AG20443 (cell line): Measurements from ENCODE around the gene PDZK1IP1.
A peak's percentile ranks its signal among the peaks of the same experiment; 100 is the strongest.
"Not testable (repeated sequence)": the region's sequence is repeated elsewhere in the genome, so short reads cannot be mapped to it uniquely, and the experiment has no call there.

Experiments
- DNase-seq: peaks from one replicate; pipeline ENCODE4 v3.0.0; 2012; ENCODE audit warnings: low spot score, mixed read lengths

The PDZK1IP1 gene

DNA sequence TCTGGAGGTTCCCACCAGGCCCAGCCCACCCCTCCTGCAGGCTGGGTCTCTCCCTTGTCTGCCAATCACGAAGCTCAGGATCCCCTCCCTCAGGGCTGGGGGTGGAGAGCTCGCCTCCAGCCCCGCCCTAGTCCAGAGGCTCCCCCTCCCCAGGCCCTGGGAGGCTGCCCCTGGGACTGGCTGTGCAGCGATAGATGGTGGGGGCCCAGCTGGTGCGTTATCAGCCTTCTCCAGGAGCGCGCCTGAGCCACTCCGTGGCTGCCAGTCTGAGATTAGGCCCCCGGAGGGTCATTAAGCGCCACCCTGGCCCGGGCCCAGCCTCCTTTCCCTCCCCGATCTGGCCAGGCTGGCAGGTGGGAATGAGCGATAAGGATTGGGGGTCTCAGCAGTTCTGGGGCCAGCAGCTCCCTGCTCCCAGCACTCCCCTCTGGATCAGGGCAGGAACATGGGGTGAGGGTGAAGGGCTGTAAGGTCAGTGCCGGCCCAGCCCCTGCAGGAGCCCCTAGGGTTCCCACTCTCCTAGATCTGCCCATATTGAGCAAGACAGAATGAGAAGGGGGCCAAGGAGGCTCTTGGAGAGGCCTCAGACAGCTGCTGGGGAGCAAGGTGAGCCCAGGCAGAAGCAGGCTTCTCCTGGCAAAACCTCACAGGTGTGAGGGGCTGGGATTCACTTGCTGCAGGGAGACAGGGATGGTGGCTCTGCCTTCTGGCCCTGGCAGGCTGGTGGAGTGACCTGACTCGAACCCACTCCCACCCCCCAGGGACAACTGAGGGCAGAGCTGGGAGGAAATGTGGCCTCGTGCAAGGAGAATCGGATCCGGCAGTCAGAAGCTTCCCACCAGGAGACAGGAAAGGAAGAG, 8.5 kb downstream of the PDZK1IP1 start:
- DNase-seq, result no peak

DNA sequence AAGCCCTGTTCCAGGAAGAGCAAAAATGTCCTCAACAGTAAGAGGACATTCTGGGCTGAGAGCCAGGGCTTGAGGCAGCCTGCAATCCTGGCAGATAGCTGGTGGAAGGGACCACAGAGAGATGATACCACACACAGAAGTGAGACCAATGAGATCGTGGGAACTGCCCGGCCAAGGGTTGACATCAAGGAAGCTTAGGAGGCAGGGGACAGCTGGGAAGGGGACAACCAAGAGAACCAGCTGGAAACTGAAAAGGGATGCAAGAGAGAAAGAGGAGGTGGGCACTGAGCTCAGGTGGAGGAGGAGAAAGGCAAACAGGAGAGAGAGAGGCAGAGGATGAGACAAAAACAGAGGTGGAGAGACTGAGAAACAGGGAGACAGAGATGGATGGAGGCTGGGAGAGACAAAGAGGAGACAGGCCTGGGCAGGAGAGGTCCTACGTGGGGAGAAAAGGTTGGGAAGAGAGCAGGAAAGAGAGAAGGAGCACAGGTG, 9.2 kb downstream of the PDZK1IP1 start:
- DNase-seq, result no peak

DNA sequence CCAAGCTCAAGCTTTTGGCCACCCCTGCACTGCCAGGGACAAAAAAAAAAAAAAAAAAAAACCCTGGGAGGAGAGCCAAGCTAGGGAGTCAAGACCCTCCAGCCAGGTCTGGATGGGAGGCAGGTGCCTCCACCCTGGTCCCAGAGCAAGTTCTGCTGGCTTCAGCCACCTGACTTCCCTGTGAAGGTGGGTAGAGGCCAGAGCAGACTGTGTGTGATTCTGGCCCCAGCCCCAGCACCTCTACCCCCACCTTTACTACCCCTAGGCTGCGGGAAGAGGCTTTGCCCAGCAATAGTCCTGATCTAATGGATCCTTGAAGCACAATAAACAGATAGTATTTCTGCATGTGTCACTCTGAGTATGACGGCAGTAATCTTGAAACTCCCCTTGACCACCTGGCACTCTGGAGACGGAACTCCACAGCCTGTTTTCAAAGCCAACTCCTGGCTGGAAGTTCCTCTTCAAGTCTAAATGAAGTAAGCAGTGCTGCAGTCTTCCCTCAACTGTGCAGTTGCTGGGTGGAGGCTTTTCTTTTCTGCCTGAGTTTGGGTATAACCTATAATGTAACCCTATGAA, 9.8 kb downstream of the PDZK1IP1 start:
- DNase-seq, result no peak

DNA sequence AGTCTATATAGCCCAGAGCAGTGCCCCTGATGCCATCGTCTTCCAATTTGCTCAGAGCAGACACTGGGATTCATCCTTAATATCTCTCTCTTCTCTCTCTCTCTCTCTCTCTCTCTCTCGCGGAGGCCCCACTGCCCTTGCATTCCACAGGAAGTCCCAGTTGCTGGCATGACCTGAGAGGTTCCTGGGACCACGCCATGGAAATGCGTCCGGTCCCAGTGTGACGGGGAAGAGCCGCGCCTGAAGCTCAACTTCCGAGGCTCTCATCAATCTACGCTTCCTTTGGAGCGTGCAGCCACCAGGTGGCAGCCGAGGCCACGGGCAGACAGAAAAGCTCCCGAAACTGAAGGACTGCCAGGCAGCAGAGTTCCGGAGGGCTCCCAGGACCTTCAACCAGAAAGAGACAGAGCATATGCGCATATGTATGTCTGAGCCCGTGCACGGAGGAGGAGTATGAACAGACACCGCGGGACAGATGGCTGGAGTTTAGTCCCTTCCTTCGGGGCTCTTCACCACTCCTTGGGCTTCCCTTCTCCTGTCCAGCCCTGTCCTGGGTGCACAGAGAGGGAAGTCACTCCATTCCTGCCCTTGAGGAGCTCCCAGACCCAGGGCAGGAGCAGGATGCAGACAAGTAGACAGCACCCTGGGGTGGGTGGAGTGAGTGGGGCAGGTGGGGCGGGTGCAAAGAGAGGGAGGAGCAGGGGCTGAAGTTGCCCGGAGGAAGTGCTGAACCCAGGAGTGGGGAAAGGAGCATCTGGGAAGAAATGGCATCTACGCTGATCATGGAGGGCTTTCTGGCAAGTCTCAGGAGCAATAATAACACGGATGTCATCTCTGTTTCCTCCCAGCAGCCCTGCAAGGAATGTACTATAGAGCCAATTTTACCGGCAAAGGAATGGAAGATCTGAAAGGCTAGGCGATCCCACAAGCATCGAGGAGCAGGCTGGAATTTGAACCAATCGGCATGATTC, 10.5 kb downstream of the PDZK1IP1 start:
- peak; percentile 94 for DNase-seq

DNA sequence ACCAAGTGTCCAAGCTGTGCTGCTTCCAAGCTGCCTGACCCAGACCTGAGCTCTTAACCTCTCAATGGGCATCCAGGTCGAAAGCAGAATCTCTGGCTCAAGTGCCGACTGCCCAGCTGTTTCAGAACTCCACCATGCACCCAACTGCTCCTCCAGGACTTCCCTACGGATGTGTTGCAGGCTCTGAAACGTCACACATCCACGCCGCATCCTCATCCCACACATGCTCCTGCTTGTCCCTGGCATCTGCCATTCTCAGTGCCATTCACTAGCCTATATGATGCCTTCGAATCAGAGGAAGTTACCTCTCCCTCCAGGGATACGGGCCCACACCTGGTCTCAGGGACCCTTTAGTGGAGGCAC, 11.2 kb downstream of the PDZK1IP1 start:
- no peak for DNase-seq

DNA sequence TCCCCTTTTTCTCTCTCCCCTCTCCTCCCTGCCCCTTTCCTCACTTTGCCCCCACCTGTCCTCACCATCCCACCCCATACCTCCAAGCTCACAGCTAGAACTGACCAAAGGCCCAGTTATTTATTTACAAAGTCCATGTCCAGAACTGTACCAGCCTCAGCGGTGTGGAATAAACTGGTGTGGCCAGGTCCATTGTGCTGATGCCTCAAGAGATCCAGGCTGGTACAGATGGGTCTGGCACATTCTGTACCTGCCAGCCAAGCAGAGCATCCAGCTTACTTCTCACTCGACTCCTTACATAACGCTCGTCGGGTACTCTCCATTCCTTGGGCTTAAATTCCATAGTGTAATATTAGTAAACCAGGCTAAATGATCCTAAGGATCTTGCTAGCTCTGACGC, 11.8 kb downstream of the PDZK1IP1 start:
- DNase-seq, result no peak

DNA sequence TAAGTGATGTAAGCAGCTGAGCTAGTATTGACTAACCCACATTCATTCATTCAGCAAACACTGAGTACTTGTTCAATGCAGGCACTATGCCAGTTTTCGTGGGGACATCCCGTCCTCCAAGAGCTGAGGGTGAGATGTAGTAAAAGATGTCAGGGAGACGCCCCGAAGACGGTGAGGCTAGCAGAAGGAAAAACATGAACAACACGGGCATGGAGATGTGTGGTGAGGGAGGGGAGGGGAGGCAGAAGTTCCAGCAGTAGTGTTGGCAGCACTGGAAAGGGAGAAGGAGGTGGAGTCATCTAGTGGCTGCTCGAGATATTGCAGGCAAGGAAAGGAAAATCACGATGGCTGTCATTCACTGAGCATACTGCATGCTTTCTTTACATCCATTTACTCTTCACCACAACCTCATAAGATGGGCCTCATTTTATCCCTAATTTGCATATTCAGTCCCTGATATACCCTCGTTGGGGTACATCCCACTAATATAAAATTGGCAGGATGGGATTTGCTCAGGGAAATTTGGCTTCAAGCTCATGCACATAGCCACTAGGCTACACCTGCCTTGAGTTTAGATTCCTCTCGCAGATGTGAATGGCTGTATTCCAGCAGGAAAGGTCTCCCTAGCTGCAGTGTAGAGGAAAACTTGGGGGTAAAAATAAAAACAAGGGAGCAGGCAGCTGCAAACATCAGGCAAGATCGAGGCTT, 14.5 kb downstream of the PDZK1IP1 start:
- DNase-seq, result peak; percentile 86

DNA sequence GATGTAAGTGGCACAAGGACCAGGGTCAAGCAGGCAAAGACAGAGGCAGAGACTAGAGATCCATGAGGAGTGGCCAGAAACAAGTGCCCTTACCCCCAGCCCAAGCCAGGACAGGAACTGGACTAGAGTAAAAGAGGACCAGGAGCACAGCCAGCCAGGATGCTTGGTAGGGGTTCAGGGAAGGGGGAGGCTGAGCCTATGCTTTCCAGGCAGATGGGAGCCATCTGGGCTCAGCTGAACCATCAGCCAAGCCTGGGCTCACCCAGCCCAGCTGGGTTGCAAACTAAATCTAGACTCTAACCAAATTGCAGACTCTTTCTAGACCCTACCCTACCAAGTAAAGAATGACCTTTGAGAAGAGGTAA, 15.2 kb downstream of the PDZK1IP1 start:
- no peak for DNase-seq

DNA sequence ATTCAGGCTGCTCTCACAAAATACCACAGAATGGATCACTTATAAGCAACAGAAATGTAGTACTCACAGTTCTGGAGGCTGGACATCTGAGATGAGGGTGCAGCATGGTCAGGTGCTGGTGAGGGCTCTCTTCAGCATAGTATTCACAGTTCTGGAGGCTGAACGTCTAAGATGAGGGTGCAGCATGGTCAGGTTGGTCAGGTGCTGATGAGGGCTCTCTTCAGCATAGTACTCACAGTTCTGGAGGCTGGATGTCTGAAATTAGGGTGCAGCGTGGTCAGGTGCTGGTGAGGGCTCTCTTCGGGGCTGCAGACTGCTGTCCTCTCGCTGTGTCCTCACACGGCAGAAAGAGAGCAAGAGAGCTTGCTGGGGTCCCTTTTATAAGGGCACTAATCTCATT, 17.1 kb downstream of the PDZK1IP1 start:
- DNase-seq, result no peak

DNA sequence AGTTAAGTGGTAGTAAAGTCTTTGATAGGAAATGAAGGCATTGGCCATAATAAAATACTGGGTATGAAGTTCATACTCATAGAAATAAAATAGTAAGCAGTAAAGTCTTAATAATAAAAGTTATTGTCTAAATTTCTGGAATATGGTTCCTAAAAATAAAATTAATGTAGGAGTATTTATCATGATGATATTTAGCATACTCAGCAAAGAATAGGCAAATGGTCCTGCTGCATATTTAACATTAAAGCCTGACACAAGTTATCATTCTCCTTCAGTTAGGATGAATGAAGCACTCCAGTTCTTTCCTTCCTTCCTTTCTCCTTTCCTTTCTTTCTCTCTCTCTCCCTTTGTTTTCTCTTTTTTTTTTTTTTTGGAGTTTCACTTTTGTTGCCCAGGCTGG, 25.3 kb downstream of the PDZK1IP1 start:
- no peak for DNase-seq

DNA sequence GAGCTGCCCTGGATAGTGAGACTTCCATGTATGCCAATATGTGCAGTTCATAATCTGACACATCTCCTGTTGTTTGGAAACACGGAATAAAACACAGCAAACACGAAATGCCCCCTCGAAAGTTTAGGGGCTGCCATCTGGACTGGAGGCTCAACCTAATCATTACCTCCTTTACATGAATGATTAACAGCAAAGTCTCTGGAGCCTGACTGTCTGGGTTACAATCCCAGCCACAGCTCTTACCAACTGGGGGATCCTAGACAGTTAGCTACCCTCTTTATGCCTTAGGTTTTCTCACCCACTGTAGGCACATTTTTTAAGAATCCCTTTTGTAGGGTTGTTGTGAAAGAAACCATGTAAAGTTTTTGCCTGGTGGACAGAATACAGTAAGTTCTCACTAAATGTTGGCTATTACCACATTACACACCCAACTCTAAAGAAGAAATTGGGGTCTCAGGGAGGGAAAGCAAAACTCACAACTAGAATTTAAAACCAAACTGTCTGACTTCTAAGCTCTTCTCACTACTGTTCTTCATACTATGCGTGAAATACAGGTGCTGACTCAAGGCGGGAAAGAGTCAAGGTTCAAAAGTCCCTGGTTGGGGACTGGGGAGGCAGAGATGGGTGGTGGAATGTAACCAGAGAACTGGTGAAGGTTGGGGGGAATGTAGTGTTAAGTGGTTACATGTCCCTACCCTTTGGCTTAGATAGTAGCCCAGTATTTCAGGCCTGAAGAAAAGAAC, 28.4 kb downstream of the PDZK1IP1 start:
- no peak for DNase-seq

DNA sequence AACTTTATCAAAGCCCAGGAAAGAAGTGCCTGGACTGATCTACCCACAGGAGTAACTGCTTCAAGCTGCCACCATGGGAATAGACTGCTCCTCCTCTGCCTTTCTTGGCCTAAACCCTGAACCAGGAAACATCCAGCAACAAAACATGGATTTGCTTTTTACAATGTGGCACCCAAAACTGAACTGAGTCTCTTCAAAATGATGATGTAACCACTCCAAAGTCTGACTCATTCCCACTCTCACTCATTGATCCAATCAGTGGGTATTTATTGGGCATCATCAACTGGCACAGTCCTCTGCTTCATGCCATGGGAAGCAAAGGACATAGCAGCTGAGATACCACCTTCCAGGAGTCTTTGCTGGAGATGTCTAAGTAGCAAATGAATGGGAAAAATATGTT, 29.1 kb downstream of the PDZK1IP1 start:
- no peak for DNase-seq

DNA sequence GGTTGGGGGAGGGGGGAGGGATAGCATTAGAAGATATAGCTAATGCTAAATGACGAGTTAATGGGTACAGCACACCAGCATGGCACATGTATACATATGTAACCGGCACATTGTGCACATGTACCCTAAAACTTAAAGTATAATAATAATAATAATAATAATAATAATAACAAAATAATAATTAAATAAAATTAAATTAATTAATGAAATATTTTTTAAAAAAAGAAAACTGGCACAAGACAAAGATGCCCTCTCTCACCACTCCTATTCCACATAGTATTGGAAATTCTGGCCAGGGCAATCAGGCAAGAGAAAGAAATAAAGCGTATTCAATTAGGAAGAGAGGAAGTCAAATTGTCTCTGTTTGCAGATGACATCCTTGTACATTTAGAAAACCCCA, 31.9 kb downstream of the PDZK1IP1 start:
- DNase-seq, result not testable (repeated sequence)

DNA sequence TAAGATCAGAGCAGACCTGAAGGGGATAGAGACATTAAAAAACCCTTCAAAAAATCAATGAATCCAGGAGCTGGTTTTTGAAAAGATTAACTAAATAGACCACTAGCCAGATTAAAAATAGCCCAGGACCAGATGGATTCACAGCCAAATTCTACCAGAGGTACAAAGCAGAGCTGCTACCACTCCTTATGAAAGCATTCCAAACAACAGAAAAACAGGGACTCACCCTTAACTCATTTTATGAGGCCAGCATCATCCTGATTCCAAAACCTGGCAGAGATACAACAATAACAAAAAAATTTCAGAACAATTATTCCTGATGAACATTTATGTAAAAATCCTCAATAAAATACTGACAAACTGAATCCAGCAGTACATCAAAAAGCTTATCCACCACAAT, 33.4 kb downstream of the PDZK1IP1 start:
- not testable (repeated sequence) for DNase-seq

DNA sequence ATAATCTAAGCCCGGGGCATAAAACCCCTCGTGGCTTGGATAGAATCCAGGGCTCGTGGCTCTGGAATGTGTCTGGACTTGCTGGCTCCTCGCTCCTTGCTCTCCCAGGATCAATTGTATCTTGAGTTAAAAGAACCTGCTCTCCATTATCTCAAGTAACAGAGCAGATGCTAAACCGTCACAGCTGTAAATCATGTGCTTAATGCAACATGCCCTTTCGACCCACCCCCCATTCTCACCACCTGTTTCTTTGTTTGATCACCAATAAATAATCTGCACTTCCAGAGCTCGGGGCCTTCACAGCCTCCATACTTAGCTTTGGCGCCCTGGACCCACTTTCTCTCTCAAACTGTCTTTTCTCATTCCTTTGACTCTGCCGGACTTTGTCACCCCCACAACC, 40.7 kb downstream of the PDZK1IP1 start:
- not testable (repeated sequence) for DNase-seq

DNA sequence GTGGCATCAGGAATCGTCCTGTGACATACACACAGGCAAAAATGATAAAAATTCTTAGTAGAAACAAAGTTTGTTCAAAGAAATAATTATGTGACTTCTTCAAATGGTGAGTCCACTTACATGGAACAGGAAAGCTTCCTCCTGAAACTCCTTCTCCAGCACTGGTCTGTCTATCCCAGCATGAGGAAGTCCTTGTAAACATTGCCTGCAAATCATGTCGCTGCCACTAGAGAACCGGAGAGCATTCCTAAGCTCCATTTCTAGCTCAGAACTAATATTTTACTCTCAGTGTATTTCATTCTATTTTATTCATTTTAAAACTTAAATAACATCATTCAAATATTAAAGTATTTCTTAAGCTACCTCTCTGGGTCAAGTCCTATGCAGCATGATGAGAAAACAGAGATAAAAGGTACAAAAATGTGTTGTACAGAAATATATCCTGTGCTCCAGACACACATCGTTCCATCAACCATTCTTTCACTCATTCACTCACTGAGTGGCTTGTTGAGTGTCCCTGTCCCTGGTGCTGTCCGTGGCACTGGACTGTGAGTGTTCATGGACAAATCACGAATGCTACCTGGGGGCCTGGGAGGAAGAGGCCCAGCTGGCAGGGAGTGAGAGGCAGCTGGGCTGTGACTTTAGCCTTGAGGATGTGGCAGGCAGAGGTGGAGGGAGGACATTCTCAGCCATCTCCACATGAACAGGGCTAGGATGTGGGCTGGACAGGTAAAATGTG, 42.6 kb downstream of the PDZK1IP1 start:
- DNase-seq, result no peak

DNA sequence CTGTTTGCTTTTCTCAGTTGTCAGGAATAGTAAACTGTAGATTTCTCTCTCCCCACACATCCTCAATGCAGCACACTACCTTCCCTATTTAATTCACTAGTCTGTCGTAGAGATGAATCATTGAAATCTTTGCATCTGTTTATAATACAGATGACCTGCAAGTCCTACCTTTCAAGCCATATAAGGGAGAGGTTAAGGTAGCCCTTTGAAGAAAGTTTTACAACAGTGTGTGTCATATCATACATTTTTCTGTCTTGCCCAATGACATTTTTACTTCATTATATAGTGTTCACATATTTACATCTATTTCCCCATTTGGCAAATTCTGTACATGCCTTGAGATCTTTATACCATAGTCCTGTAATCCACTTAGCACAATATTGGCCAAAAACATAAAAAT, 43.3 kb downstream of the PDZK1IP1 start:
- not testable (repeated sequence) for DNase-seq

DNA sequence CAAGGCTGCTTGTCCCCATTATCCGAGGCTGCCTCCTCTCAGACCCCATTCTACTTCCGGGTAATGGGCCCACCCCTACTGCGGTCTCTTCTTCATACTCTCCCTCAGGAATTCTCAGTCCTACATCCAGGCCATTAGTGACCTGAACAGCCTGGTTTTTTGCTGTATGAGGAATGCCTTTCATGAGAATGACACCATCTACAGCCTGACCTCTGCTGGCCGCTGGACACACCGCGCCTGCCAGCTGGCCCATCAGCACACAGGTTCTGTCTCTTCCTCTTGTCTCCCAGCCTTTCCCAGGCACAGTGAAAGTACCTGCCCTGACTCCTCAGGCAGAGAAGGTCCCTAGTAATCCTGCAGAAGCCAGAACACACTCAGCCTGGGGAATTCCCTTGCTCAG, 46.2 kb downstream of the PDZK1IP1 start:
- not testable (repeated sequence) for DNase-seq

DNA sequence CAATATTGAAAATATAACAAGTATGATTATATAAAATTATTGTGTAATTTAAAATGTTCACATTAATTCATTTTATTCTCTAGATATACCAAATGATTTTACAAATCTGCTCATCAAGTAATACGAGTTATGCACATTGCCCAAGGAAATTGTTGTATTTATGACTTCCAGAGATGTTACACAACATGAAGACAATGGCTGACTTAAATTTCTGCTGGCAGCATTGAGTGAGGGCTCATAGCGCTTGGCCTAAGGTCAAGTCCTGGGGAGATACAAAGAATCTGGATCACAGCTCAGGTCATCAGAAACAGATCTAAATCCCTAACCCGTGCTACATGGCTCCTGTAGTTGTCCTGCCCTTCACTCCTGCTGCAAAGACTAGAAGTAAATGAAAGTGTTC, 49.5 kb downstream of the PDZK1IP1 start:
- not testable (repeated sequence) for DNase-seq

DNA sequence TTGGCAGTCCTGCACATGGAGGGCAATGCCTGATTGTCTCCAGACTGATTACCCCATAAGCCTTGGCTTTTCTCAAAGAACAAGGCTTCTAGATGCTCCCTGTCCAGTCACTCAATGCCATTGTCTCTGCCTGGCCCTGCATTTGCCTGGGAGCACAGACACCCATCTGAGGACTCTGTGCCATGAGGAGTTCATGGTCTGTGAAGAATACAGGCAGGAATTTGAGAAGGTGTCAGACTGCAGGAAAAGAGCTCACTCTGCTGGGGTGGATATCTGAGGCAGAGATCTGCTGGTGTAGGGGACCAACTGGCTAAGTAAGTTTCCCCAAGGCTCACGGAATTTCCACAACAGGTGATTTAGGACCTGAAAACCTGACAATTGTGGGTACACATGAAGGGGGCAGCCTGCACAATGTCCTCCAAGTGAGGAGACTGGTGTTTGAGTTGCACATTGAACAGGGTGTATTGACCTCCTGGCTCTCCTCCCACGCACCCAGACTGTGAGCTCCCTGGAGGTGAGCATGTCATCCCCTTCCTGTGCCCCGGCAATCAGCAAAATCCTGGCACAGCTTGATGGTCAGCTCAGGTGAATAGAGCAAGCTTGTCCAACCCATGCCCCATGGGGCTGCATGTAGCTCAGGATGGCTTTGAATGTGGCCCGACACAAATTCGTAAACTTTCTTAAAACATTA, 51.8 kb downstream of the PDZK1IP1 start:
- DNase-seq, result no peak
